Nephron (organoid): Measurements from ENCODE around the gene WDR5.

Experiments used
- H3K27ac Mint-ChIP-seq, 3 experiments: 2 replicates each; pipeline ENCODE4 v1.8.0; 2020; ENCODE audit warnings: mixed read lengths in 3 of 3, mild to moderate bottlenecking in 2 of 3, moderate library complexity in 1 of 3
- H3K27me3 Mint-ChIP-seq: 2 replicates; pipeline ENCODE4 v1.8.0; 2021; ENCODE audit warnings: low read depth, mild to moderate bottlenecking, moderate library complexity, mixed read lengths
- H3K36me3 Mint-ChIP-seq: 2 replicates; pipeline ENCODE4 v1.8.0; 2020; ENCODE audit warnings: low read depth, mixed read lengths
- H3K4me1 Mint-ChIP-seq: 2 replicates; pipeline ENCODE4 v1.8.0; 2020; ENCODE audit warnings: mixed read lengths
- H3K4me3 Mint-ChIP-seq, 3 experiments: 2 replicates each; pipeline ENCODE4 v1.8.0; 2020; ENCODE audit warnings: mild to moderate bottlenecking in 3 of 3, mixed read lengths in 3 of 3, moderate library complexity in 2 of 3
- H3K9me3 Mint-ChIP-seq: 2 replicates; pipeline ENCODE4 v1.8.0; 2020; ENCODE audit warnings: mixed read lengths
- CTCF ChIP-seq, 3 experiments: fragments of 200-600 bp; sonication (generic); IDR thresholded peaks; one replicate each; pipeline ENCODE4 v1.5.0; 2021; ENCODE audit warnings: antibody characterized with exemption in 3 of 3; ENCODE audit not compliant: unreplicated experiment in 3 of 3

The WDR5 gene

GRCh38 chr9:134130503-134131375 lies 5.1 kb upstream of the WDR5 start:
- no peaks in the 10 kb centered on the region for H3K27me3 Mint-ChIP-seq
- no peaks in the 10 kb centered on the region for H3K36me3 Mint-ChIP-seq
- peak overlapping the region; percentile 76 to 86 (median 79) for H3K27ac Mint-ChIP-seq
- H3K9me3 Mint-ChIP-seq, result no peaks in the 10 kb centered on the region
- no peak for TF ChIP-seq CTCF (IDR thresholded peaks at IDR 0.05; ENCODE audit: unreplicated experiment in 3 of 3)
- H3K4me1 Mint-ChIP-seq, result peaks cover 51% of the 10 kb centered on the region
- peak overlapping the region in 2 of 3 experiments; percentile 34 to 59 for H3K4me3 Mint-ChIP-seq

- Mint-ChIP-seq H3K27me3 (no peaks in the 10 kb centered on the region), H3K4me3 (peak overlapping the region; percentile 44 to 59 (median 45))
Measured at GRCh38 chr9:134131471-134132207, 4.2 kb upstream of the WDR5 start.

GRCh38 chr9:134132208-134132870 lies 3.5 kb upstream of the WDR5 start:
- no peak for TF ChIP-seq CTCF (IDR thresholded peaks at IDR 0.05; ENCODE audit: unreplicated experiment in 3 of 3)
- peaks cover 51% of the 10 kb centered on the region for H3K4me1 Mint-ChIP-seq
- no peaks in the 10 kb centered on the region for H3K36me3 Mint-ChIP-seq
- H3K27ac Mint-ChIP-seq, result peak overlapping the region; percentile 11 to 76 (median 70)
- no peaks in the 10 kb centered on the region for H3K9me3 Mint-ChIP-seq
- H3K4me3 Mint-ChIP-seq, result peak overlapping the region; percentile 58 to 79 (median 77)
- no peaks in the 10 kb centered on the region for H3K27me3 Mint-ChIP-seq

More at GRCh38 chr9:134131471-134132207, 4.2 kb upstream of the WDR5 start:
- Mint-ChIP-seq H3K4me1 (peaks cover 51% of the 10 kb centered on the region), H3K9me3 (no peaks in the 10 kb centered on the region), H3K27ac (peak overlapping the region; percentile 76 to 86 (median 79)), H3K36me3 (no peaks in the 10 kb centered on the region)
- TF ChIP-seq CTCF (IDR thresholded peaks at IDR 0.05; ENCODE audit: unreplicated experiment in 3 of 3), result no peak

GRCh38 chr9:134134949-134135342 lies 936 bp upstream of the WDR5 start:
- no peak for TF ChIP-seq CTCF (IDR thresholded peaks at IDR 0.05; ENCODE audit: unreplicated experiment in 3 of 3)
- Mint-ChIP-seq H3K9me3 (no peaks in the 10 kb centered on the region), H3K36me3 (peaks cover 13% of the 10 kb centered on the region), H3K4me3 (peak overlapping the region; percentile 87 to 93 (median 93)), H3K27ac (peak overlapping the region; percentile 83 to 95 (median 91)), H3K27me3 (no peaks in the 10 kb centered on the region), H3K4me1 (peaks cover 57% of the 10 kb centered on the region)

- Mint-ChIP-seq H3K4me3 (peak overlapping the region; percentile 92 to 95 (median 95)), H3K36me3 (peaks cover 27% of the 10 kb centered on the region), H3K27me3 (no peaks in the 10 kb centered on the region), H3K9me3 (no peaks in the 10 kb centered on the region), H3K4me1 (peaks cover 60% of the 10 kb centered on the region), H3K27ac (peak overlapping the region; percentile 72 to 86 (median 72))
- no peak for TF ChIP-seq CTCF (IDR thresholded peaks at IDR 0.05; ENCODE audit: unreplicated experiment in 3 of 3)
Measured at GRCh38 chr9:134136118-134136995, 475 bp downstream of the WDR5 start.
